ENCODE data around the gene KRTAP19-7. TPM values are rescaled to one million over a fixed set of nuclear protein-coding genes. Genes with fewer than 3 reads are reported as not detected.

KRTAP19-7 gene
- total and polyA plus RNA-seq, 2 of the 8 experiments (the other 6 are each of a cell fraction or from before 2014, with no cell fraction given) = not detected

- TF ChIP-seq SIX5 (IDR thresholded peaks at IDR 0.05; ENCODE audit: low read depth, low read length) (no peak), SAP30 (IDR thresholded peaks at IDR 0.05; ENCODE audit: insufficient read depth, insufficient replicate concordance, low read length) (no peak), POLR2A (IDR thresholded peaks at IDR 0.05; ENCODE audit: control extremely low read depth in 1 of 2, low read depth in 2 of 2, low read length in 2 of 2) (no peak), SIRT6 (IDR thresholded peaks at IDR 0.05; ENCODE audit: low read length) (no peak), RNF2 (IDR thresholded peaks at IDR 0.05; ENCODE audit: borderline replicate concordance, low read depth, low read length, missing control alignments, poor library complexity, severe bottlenecking) (no peak), CTBP2 (IDR thresholded peaks at IDR 0.05; ENCODE audit: borderline replicate concordance, insufficient read depth, insufficient read length, low read length) (no peak), RXRA (IDR thresholded peaks at IDR 0.05; ENCODE audit: insufficient read depth, low read depth, low read length) (no peak), RAD21 (IDR thresholded peaks at IDR 0.05 in 1 of 2, conservative IDR thresholded peaks at IDR 0.05 in 1 of 2; ENCODE audit: low read depth in 2 of 2, low read length in 2 of 2) (no peak), ASH2L (IDR thresholded peaks at IDR 0.05; ENCODE audit: low read length) (no peak), SP2 (IDR thresholded peaks at IDR 0.05; ENCODE audit: low read length) (no peak), NRF1 (IDR thresholded peaks at IDR 0.05; ENCODE audit: low read depth, low read length) (no peak), KDM4A (IDR thresholded peaks at IDR 0.05; ENCODE audit: low read depth, low read length, severe bottlenecking) (no peak), ATF3 (IDR thresholded peaks at IDR 0.05; ENCODE audit: insufficient read depth, low read depth, low read length) (no peak)
- Histone ChIP-seq H3K56ac (replicated peaks; ENCODE audit: insufficient read length, low read depth, low read length) (no peak overlapping the region), H3K4me1 (replicated peaks in 1 of 4; ENCODE audit: control insufficient read depth in 3 of 4, insufficient read depth in 4 of 4, low read length in 3 of 4) (no peaks in the 10 kb centered on the region), H2AFZ (ENCODE audit: low read length) (no peak overlapping the region), H3K23ac (ENCODE audit: insufficient read length) (no peak overlapping the region), H2BK120ac (replicated peaks; ENCODE audit: low read depth, low read length) (no peak overlapping the region), H4K8ac (ENCODE audit: extremely low read depth, insufficient read depth, low read length) (no peak overlapping the region), H3K4me3 (ENCODE audit: extremely low read depth in 1 of 4, insufficient read depth in 2 of 4, low read depth in 3 of 4, low read length in 4 of 4) (no peak overlapping the region), H4K91ac (replicated peaks; ENCODE audit: insufficient read length, low read length) (no peak overlapping the region), H3K14ac (ENCODE audit: insufficient read length) (no peak overlapping the region), H3K4me2 (ENCODE audit: insufficient read depth in 1 of 2, low read depth in 2 of 2, low read length in 2 of 2) (no peak overlapping the region), H2BK20ac (ENCODE audit: low read length) (no peak overlapping the region), H2AK5ac (ENCODE audit: low read depth, low read length) (no peak overlapping the region), H2BK15ac (ENCODE audit: low read length) (no peak overlapping the region), H3K36me3 (ENCODE audit: control insufficient read depth in 2 of 4, insufficient read depth in 4 of 4, low read length in 3 of 4) (no peaks in the 10 kb centered on the region), H4K20me1 (replicated peaks in 1 of 2; ENCODE audit: control insufficient read depth in 1 of 2, insufficient read depth in 2 of 2, low read length in 2 of 2) (no peaks in the 10 kb centered on the region), H3K23me2 (ENCODE audit: low read depth, low read length) (no peaks in the 10 kb centered on the region), H2BK12ac (ENCODE audit: low read depth, low read length) (no peak overlapping the region), H2BK5ac (ENCODE audit: low read depth, low read length) (no peak overlapping the region), H3K79me1 (ENCODE audit: low read depth, low read length) (no peaks in the 10 kb centered on the region), H3K79me2 (ENCODE audit: control insufficient read depth in 1 of 2, insufficient read depth in 2 of 2, low read length in 2 of 2) (no peaks in the 10 kb centered on the region), H3K27ac (ENCODE audit: low read depth, low read length) (no peak overlapping the region), H3K18ac (ENCODE audit: extremely low read depth, low read length) (no peak overlapping the region), H3K9ac (replicated peaks in 1 of 4; ENCODE audit: extremely low read depth in 1 of 4, low read depth in 3 of 4, low read length in 3 of 4) (no peak overlapping the region), H3K9me3 (ENCODE audit: insufficient read depth in 2 of 2, low read depth in 1 of 2, low read length in 1 of 2) (0 out of 4 replicates have a peak, but pooled peaks cover 0 to 4% of the 10 kb centered on the region in 2 experiments), H4K5ac (ENCODE audit: insufficient read length, low read depth, low read length) (no peak overlapping the region), H3K27me3 (replicated peaks in 1 of 4; ENCODE audit: control insufficient read depth in 3 of 4, extremely low read depth in 1 of 4, insufficient read depth in 3 of 4, low read length in 3 of 4) (no peaks in the 10 kb centered on the region), H3K4ac (replicated peaks; ENCODE audit: insufficient read length, low read depth, low read length) (no peak overlapping the region)
- ChIA-PET POLR2A (ENCODE audit: partially characterized antibody) (no interaction called here), CTCF (ENCODE audit: partially characterized antibody) (no interaction called here)
- DNase-seq (ENCODE audit: low read depth in 1 of 2, low spot score in 2 of 2) (no peak), FAIRE-seq (no peak)
- WGBS, 2 experiments (ENCODE audit: extremely low coverage in 1 of 2, insufficient coverage in 1 of 2, insufficient read length in 1 of 2, insufficient replicate concordance in 2 of 2, low coverage in 1 of 2, low lambda C conversion rate in 2 of 2, missing lambda C conversion rate in 1 of 2) = 87% methylated on average over 2 of the region's 2 CpGs; no CpG with 5 or more reads in 1 of the 2 experiments
These were observed 2.5 kb upstream of the KRTAP19-7 start for GRCh38 chr21:30563630-30564029.
